Mesodermal cell (in vitro differentiated cells): Measurements from ENCODE around the gene MAN2B1.
A peak's percentile ranks its signal among the peaks of the same experiment; 100 is the strongest.

Experiments used
- H3K27ac ChIP-seq: 2 replicates; pipeline ENCODE4 v1.7.0; 2013; ENCODE audit warnings: mild to moderate bottlenecking, low read depth, low read length, moderate library complexity; ENCODE audit not compliant: severe bottlenecking
- H3K36me3 ChIP-seq: 2 replicates; pipeline ENCODE4 v1.7.1; 2013; ENCODE audit warnings: mild to moderate bottlenecking, low read length, moderate library complexity; ENCODE audit not compliant: control insufficient read depth, insufficient read depth
- H3K4me1 ChIP-seq: one replicate; pipeline ENCODE4 v1.7.1; 2013; ENCODE audit warnings: mild to moderate bottlenecking, low read length; ENCODE audit not compliant: insufficient read depth, control insufficient read depth, poor library complexity, severe bottlenecking
- H3K4me3 ChIP-seq: 2 replicates; pipeline ENCODE4 v1.7.0; 2013; ENCODE audit warnings: low read length, control low read depth, mild to moderate bottlenecking; ENCODE audit not compliant: insufficient read depth, poor library complexity, severe bottlenecking; ENCODE audit errors: extremely low read depth
- H3K9me3 ChIP-seq: 2 replicates; pipeline ENCODE4 v1.7.1; 2013; ENCODE audit warnings: mild to moderate bottlenecking, low read length, moderate library complexity; ENCODE audit not compliant: control insufficient read depth
- WGBS, 2 experiments: methylation state at CpG; one replicate each; pipeline ENCODE4 v1.1.5; 2013; ENCODE audit warnings: missing lambda C conversion rate in 2 of 2; ENCODE audit not compliant: insufficient coverage in 2 of 2; 5-methylcytosine and 5-hydroxymethylcytosine counted together

MAN2B1 gene

GRCh38 chr19:12672744-12673143, 6.2 kb upstream of the MAN2B1 start:
- peaks cover 48% of the 10 kb centered on the region for H3K36me3 ChIP-seq
- no peaks in the 10 kb centered on the region for H3K9me3 ChIP-seq
- H3K27ac ChIP-seq, result no peak overlapping the region
- H3K4me1 ChIP-seq, result peaks cover 14% of the 10 kb centered on the region
- no peak overlapping the region for H3K4me3 ChIP-seq
- WGBS, 2 experiments, result 90 to 100% methylated on average over 1 to 3 of the region's 10 CpGs

DNA sequence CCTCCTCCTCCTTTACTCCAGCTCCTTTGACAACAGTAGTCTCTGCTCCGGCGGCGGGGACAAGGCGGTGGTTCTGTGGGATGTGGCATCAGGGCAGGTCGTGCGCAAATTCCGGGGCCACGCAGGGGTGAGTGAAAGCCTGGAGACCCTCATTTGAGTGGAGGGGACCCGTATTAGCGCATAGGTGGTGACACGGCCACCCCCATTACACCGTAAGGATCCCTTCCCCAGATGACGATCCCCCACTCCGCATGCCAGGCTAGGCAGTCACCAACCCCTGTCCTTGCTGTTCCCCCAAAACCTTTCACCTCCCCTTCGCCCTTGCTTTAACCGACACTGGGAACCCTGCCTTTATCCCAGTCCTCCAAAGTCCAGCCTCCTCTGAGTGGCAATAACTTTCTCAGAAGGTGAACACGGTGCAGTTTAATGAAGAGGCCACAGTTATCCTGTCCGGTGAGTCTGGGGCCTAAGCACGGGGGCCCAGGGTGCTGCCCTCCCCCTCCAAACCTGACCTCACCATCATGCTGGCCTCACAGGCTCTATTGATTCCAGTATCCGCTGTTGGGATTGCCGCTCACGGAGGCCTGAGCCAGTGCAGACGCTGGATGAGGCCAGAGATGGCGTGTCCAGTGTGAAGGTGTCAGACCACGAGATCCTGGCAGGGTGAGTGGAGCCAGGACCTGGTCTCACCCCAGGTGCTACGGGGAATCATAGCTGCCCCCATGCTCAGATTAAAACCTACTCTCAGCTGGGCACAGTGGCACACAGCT, 3.8 kb upstream of the MAN2B1 start:
- peak overlapping the region; percentile 93 for H3K27ac ChIP-seq
- no peaks in the 10 kb centered on the region for H3K9me3 ChIP-seq
- H3K4me1 ChIP-seq, result peaks cover 14% of the 10 kb centered on the region
- H3K36me3 ChIP-seq, result peaks cover 28% of the 10 kb centered on the region
- peak overlapping the region; percentile 89 for H3K4me3 ChIP-seq
- 60 to 61% methylated on average over 22 to 23 of the region's 26 CpGs for WGBS, 2 experiments

DNA sequence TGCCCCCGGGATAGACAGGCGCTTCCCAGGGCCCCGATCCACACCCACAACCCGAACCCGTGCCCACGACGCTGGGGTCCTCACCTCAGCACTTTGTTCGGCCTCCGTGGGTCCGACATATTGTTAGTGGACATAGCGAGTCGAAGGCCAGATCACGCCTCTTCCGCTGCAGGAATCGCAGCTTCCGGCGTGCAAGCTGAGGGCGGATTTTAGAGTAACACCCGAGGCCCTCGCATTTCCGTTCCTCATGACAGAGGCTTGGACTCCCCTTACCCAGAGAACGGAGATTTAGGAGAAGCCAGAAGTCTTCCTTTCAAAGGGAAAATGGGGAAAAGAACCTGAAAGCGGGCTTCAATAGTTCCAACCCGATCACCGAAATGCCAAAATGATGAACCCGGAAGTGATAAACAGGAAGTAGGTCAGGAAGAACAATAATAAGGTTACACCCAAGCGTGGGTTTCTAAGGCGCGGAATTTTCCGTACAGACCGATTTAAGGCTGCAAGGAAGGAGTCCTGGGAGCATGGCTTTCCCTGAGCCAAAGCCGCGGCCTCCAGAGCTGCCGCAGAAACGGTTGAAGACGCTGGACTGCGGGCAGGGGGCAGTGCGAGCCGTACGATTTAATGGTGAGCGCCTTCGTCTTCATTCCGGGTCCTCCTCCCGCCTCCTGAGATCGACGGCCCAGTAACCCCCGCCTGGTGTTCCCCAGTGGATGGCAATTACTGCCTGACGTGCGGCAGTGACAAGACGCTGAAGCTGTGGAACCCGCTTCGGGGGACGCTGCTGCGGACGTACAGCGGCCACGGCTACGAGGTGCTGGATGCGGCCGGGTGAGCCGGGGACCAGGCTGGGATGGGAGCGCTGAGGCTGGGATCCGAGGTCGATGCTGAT, 3.0 kb upstream of the MAN2B1 start:
- Histone ChIP-seq H3K36me3 (peaks cover 29% of the 10 kb centered on the region), H3K4me3 (peak overlapping the region; percentile 89), H3K4me1 (peaks cover 14% of the 10 kb centered on the region), H3K27ac (peak overlapping the region; percentile 93), H3K9me3 (no peaks in the 10 kb centered on the region)
- 1% methylated on average over 60 to 61 of the region's 64 CpGs for WGBS, 2 experiments

DNA sequence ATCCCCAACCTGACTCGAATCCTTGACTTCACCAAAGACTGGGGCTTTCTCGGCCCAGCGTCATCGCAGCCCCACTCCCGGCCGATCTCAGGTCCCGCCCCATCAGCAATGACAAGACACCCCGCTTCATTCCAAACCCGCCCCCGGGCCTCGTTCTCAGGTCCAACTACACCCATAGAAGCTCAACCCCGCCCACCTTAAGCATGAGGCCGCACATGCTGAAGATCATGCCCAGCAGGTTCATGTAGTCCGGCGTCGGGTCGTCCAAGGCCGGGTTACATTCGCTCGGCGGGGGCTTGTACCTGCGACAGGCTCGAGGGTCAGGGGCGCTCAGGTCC, 2.4 kb upstream of the MAN2B1 start:
- H3K4me3 ChIP-seq, result peak overlapping the region; percentile 89
- peaks cover 27% of the 10 kb centered on the region for H3K36me3 ChIP-seq
- WGBS, 2 experiments, result 0 to 1% methylated on average over 4 to 24 of the region's 24 CpGs
- H3K27ac ChIP-seq, result peak overlapping the region; percentile 93
- H3K4me1 ChIP-seq, result peaks cover 14% of the 10 kb centered on the region
- H3K9me3 ChIP-seq, result no peaks in the 10 kb centered on the region

DNA sequence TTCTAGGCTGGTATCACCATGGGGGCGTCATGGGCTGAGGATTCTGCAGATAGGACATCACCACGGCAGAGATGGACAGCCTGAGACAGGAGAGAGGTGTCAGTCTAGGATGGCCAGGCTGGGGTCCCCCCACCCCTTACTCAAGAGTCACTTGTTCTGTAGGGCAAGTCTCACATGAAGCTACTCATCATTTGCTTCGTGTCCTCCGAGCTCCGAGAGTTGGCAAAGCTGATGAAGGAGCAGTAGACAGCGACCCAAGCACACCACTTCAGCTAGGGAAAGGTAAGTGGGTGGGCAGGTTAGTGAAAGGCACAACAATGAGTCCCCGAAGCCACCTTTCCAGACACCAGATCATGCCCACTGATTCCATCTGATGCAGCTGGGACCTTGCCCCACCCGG, 1.8 kb upstream of the MAN2B1 start:
- WGBS, 2 experiments, result 87 to 95% methylated on average over 7 to 8 of the region's 8 CpGs
- Histone ChIP-seq H3K9me3 (no peaks in the 10 kb centered on the region), H3K36me3 (peaks cover 28% of the 10 kb centered on the region)

GRCh38 chr19:12667731-12668302, 1.3 kb upstream of the MAN2B1 start:
- peaks cover 14% of the 10 kb centered on the region for H3K4me1 ChIP-seq
- H3K36me3 ChIP-seq, result peaks cover 30% of the 10 kb centered on the region
- 93 to 100% methylated on average over 1 to 3 of the region's 4 CpGs for WGBS, 2 experiments
- peak overlapping the region; percentile 89 for H3K4me3 ChIP-seq
- H3K9me3 ChIP-seq, result no peaks in the 10 kb centered on the region
- H3K27ac ChIP-seq, result no peak overlapping the region

More for the DNA sequence above, 1.8 kb upstream of the MAN2B1 start:
- peaks cover 14% of the 10 kb centered on the region for H3K4me1 ChIP-seq
- no peak overlapping the region for H3K27ac ChIP-seq
- H3K4me3 ChIP-seq, result peak overlapping the region; percentile 89

DNA sequence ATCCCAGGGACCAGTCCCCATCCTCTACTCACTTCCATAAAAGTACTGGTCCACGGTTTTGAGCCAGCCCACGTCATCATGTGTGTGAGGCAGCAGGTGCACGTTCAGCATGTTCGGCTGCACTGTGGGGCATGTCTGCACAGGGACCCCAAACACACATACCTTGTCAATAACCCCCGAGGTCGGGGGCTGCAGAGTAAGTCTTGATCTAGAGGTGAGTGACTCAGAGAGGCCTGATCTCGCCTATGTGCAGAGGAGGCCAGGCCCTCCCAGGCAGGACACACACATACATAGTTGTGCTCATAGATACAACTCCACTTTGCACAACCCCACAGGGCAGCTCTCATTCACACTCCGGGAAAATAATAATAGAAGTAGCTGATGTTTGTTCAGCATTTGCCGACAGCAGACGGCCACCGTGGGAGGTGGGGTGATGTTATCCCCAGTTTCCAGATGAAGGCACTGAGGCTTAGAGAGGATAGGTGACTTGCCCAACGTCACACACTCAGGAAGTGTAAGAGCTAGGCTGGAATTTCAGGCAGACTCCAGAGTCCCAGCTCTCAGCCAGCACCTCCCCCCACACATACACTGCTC, 774 bp downstream of the MAN2B1 start:
- no peak overlapping the region for H3K27ac ChIP-seq

GRCh38 chr19:12665281-12665573, 1.3 kb downstream of the MAN2B1 start:
- Histone ChIP-seq H3K27ac (no peak overlapping the region), H3K4me3 (no peak overlapping the region), H3K4me1 (peaks cover 8% of the 10 kb centered on the region), H3K36me3 (peaks cover 45% of the 10 kb centered on the region), H3K9me3 (no peaks in the 10 kb centered on the region)
- WGBS, 2 experiments, result 91 to 97% methylated on average over 10 of the region's 10 CpGs

More for the DNA sequence above, 774 bp downstream of the MAN2B1 start:
- 72 to 90% methylated on average over 9 of the region's 12 CpGs for WGBS, 2 experiments
- peaks cover 13% of the 10 kb centered on the region for H3K4me1 ChIP-seq
- peaks cover 45% of the 10 kb centered on the region for H3K36me3 ChIP-seq
- peak overlapping the region; percentile 73 for H3K4me3 ChIP-seq
- no peaks in the 10 kb centered on the region for H3K9me3 ChIP-seq

- no peak overlapping the region for H3K4me3 ChIP-seq
- peaks cover 5% of the 10 kb centered on the region for H3K4me1 ChIP-seq
- 86 to 90% methylated on average over 26 to 29 of the region's 29 CpGs for WGBS, 2 experiments
- no peak overlapping the region for H3K27ac ChIP-seq
- no peaks in the 10 kb centered on the region for H3K9me3 ChIP-seq
- peaks cover 45% of the 10 kb centered on the region for H3K36me3 ChIP-seq
Observed at GRCh38 chr19:12664406-12665280, 1.9 kb downstream of the MAN2B1 start.

DNA sequence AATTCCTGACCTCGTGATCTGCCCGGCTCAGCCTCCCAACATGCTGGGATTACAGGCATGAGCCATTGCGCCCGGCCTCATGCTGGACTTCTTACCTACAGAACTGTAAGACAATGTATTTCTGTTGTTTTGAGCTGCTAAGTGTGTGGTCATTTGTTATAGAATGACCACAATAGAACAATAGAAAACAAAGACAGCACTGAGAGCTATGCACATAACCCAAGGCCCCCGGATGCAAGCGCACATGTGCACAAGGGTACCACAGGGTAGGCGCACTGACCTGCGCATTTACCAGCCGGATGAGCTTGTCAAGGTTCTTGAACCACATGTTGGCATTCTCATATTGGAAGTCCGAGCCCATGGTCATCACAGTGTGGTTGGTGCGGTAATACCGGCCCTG, 5.6 kb downstream of the MAN2B1 start:
- peaks cover 69% of the 10 kb centered on the region for H3K36me3 ChIP-seq
- 94 to 97% methylated on average over 9 to 10 of the region's 12 CpGs for WGBS, 2 experiments
- H3K4me1 ChIP-seq, result no peaks in the 10 kb centered on the region
- H3K4me3 ChIP-seq, result no peak overlapping the region
- no peak overlapping the region for H3K27ac ChIP-seq
- H3K9me3 ChIP-seq, result no peaks in the 10 kb centered on the region
